Measurements from ENCODE around the gene EML6. TPM values are rescaled to one million over a fixed set of nuclear protein-coding genes. Genes with fewer than 3 reads are reported as not detected.

EML6 gene
- total RNA-seq, 1 donor from 2014 or later, result 2.5 TPM

- Histone ChIP-seq H3K27me3 (ENCODE audit: low read depth) (no peaks in the 10 kb centered on the region), H3K4me1 (no peaks in the 10 kb centered on the region), H3K27ac (no peak overlapping the region), H3K9me3 (no peaks in the 10 kb centered on the region), H3K4me3 (no peak overlapping the region), H3K36me3 (no peaks in the 10 kb centered on the region)
- no peak for DNase-seq
- TF ChIP-seq CTCF (IDR thresholded peaks at IDR 0.05), result no peak
- ATAC-seq, result no peak
- intact Hi-C loops (cut with DNase I), result no loop called here
Measured at GRCh38 chr2:54815148-54815539, 91.7 kb downstream of the EML6 start.

- TF ChIP-seq CTCF (IDR thresholded peaks at IDR 0.05), result no peak
- Histone ChIP-seq H3K9me3 (no peaks in the 10 kb centered on the region), H3K4me1 (no peaks in the 10 kb centered on the region), H3K36me3 (no peaks in the 10 kb centered on the region), H3K27me3 (ENCODE audit: low read depth) (no peaks in the 10 kb centered on the region), H3K27ac (no peak overlapping the region), H3K4me3 (no peak overlapping the region)
- no peak for ATAC-seq
- intact Hi-C loops (cut with DNase I), result no loop called here
- DNase-seq, result no peak
Measured at GRCh38 chr2:54818226-54818625, 94.8 kb downstream of the EML6 start.

- Histone ChIP-seq H3K27me3 (ENCODE audit: low read depth) (no peaks in the 10 kb centered on the region), H3K27ac (no peak overlapping the region), H3K9me3 (no peaks in the 10 kb centered on the region), H3K4me3 (no peak overlapping the region), H3K36me3 (no peaks in the 10 kb centered on the region), H3K4me1 (no peaks in the 10 kb centered on the region)
- DNase-seq (no peak), ATAC-seq (no peak)
- no peak for TF ChIP-seq CTCF (IDR thresholded peaks at IDR 0.05)
- intact Hi-C loops (cut with DNase I), result no loop called here
Measured at GRCh38 chr2:54820558-54820957, 97.1 kb downstream of the EML6 start.

GRCh38 chr2:54824567-54824966 lies 101.1 kb downstream of the EML6 start:
- Histone ChIP-seq H3K4me3 (no peak overlapping the region), H3K4me1 (no peaks in the 10 kb centered on the region), H3K27me3 (ENCODE audit: low read depth) (no peaks in the 10 kb centered on the region), H3K9me3 (no peaks in the 10 kb centered on the region), H3K27ac (no peak overlapping the region), H3K36me3 (no peaks in the 10 kb centered on the region)
- ATAC-seq, result no peak
- intact Hi-C loops (cut with DNase I), result no loop called here
- DNase-seq, result no peak
- TF ChIP-seq CTCF (IDR thresholded peaks at IDR 0.05), result no peak

GRCh38 chr2:54830546-54830945 lies 107.1 kb downstream of the EML6 start:
- H3K4me1 ChIP-seq, result no peaks in the 10 kb centered on the region
- no peak overlapping the region for H3K4me3 ChIP-seq
- intact Hi-C loops (cut with DNase I), result no loop called here
- no peaks in the 10 kb centered on the region for H3K9me3 ChIP-seq
- H3K27me3 ChIP-seq (ENCODE audit: low read depth), result no peaks in the 10 kb centered on the region
- H3K36me3 ChIP-seq, result no peaks in the 10 kb centered on the region
- no peak for TF ChIP-seq CTCF (IDR thresholded peaks at IDR 0.05)
- ATAC-seq (no peak), DNase-seq (no peak)
- no peak overlapping the region for H3K27ac ChIP-seq

GRCh38 chr2:54831480-54831879 lies 108.0 kb downstream of the EML6 start:
- H3K4me3 ChIP-seq, result no peak overlapping the region
- H3K36me3 ChIP-seq, result no peaks in the 10 kb centered on the region
- H3K9me3 ChIP-seq, result no peaks in the 10 kb centered on the region
- intact Hi-C loops (cut with DNase I), result no loop called here
- no peak overlapping the region for H3K27ac ChIP-seq
- ATAC-seq (no peak), DNase-seq (no peak)
- no peaks in the 10 kb centered on the region for H3K27me3 ChIP-seq (ENCODE audit: low read depth)
- no peak for TF ChIP-seq CTCF (IDR thresholded peaks at IDR 0.05)
- H3K4me1 ChIP-seq, result no peaks in the 10 kb centered on the region
